GM19238 (cell line): Measurements from ENCODE around the gene CCDC191.
A peak's percentile ranks its signal among the peaks of the same experiment; 100 is the strongest.

ENCODE experiments used
- DNase-seq: peaks from one replicate; pipeline ENCODE4 v3.0.0; 2011; ENCODE audit warnings: low spot score; ENCODE audit not compliant: insufficient read length

Gene CCDC191

DNA sequence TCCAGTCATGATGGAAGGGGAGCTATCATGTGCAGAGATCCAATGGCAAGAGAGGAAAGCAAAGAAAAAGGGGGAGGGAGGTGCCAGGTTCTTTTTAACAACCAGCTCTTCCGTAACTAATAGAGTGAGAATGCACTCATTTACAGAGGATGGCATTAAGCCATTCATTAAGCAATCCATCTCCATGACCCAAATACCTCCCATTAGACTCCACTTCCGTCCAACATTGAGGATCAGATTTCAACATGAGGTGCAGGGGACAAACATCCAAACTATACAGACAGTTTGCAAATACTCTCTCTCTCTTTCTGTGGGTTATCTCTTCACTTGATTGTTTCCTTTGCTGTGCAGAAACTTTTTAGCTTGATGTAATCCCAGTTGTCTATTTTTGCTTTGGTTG, 87.3 kb downstream of the CCDC191 start:
- no peak for DNase-seq

- DNase-seq: no peak
Measured at GRCh38 chr3:113966172-113966571, 90.2 kb downstream of the CCDC191 start.

GRCh38 chr3:113963879-113964278, 92.4 kb downstream of the CCDC191 start:
- no peak for DNase-seq

- DNase-seq: no peak
Measured at GRCh38 chr3:113954091-113954685, 102.1 kb downstream of the CCDC191 start.

- no peak for DNase-seq
Measured at GRCh38 chr3:113953677-113954076, 102.6 kb downstream of the CCDC191 start.

DNA sequence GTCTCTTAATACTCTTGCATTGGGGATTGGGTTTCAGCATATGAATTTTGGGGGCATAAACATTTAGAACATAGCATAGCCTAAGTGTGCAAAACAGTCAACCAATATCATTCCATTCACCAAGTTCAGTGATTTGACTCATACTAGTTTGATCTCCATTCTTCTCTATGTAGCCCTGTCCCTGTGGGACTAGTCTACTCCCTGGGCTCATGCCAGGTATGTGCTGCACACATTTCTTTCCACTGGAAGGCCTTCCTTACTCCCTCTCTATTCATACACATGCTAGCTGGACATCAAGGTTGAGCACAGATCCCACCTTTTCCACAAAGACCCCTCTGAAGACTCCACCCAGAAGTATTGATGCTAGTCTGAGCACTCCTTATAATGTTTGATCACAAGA, 103.4 kb downstream of the CCDC191 start:
- no peak for DNase-seq

- peak; percentile 50 for DNase-seq
Measured at GRCh38 chr3:113948015-113948917, 108.1 kb downstream of the CCDC191 start.

DNA sequence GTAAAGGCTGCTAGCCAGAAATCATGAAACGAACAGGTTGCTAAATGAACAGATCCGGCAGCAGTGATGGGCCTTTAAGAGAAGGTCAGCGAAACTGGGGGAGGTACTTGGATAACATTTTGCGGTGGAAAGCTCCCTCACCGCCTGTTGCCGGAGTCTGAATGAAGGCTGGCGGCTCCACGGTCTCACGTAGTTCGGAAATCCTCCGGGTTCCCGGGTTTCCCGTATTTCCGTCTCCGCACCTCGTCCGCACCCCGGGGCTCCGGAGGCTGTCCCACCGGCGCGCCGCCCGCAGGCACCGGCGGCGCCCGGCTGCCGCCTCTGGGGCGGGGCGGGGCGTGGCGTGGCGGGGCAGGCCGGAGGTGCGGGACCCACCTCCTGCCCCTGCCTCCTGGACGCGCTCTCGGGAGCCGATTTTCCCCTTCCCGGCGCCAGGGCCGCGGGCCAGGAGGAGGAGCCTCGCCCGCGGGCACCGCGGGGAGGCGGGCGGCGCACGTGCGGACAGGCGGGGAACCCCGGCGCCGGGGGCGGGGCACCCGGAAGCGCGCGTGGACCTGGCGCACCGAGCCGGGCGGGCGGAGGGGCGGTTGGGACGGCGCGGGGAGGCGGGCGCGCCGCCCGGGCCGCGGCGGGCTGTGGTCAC, 108.8 kb downstream of the CCDC191 start, which contains the start of gene ZDHHC23:
TSS of gene ZDHHC23 (plus strand) at position 642 of the 643 bp plus-strand sequence. CDS start 790 bp downstream, outside the sequence.
- DNase-seq: peak; percentile 66

DNA sequence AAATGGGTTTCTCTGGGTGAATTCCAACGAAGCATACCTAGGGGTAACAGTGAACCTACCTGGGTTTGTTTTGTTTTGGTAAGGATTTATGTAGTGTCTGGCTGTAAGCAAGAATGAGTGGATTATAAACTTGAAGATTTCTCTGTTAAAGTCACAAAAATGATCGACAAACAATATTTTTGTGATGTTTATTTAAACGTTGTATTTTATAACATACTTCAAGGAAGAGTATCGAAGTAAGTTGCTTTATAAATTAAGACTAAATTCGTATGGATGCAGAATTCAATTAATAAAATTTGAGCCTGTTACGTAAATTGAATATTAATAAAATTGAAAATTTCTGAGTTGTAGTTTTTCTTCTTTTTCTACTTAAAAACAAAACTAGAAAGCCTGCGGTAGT, 109.5 kb downstream of the CCDC191 start:
- no peak for DNase-seq

DNA sequence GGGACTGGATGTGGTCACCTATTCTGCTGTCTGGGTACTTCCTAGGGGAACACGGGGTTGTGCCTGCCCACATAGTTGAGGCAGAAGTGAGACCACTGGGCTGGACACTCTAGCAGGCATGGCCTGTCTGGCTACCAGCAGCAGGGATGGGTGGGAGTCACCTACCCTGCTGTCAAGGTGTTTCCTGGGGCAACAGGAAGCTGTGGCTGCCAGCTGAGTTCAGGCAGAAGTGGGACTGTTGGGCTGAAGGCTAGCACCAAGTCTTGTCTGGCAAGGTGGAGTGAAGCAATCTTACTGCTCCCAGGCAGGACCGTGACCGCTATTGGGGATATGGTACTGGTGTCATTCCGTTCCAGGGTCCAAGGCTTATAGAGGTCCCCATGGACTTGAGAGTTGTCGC, 128.8 kb downstream of the CCDC191 start:
- no peak for DNase-seq

DNA sequence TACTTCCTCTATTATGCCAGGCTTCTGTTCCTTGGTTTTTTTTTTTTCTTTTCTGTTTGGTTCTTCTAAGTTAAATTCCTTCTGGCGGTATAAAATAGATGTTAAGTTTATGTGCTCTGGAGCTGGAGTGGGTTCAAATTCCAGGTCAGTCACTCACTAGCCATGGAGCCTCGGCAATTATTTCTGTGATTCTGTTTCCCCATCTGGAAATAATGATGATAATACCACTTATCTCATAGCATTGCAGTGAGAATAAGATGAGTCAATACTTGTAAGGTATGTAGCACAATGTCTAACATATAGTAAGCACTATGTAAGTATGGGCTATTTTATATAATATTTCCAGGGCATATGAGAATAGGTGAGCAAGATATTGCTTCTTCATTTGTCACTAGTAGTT, 141.7 kb downstream of the CCDC191 start:
- DNase-seq: no peak
